HepG2 (cell line): ENCODE data around the gene AQP7. TPM values are rescaled to one million over a fixed set of nuclear protein-coding genes. Genes with fewer than 3 reads are reported as not detected.

Source experiments
- ADNP ChIP-seq: sonication (generic); formaldehyde crosslinking; IDR thresholded peaks from 2 replicates; pipeline ENCODE4 v1.4.0; 2020; ENCODE audit warnings: missing genetic modification reagents
- ELF4 ChIP-seq: sonication (generic); formaldehyde crosslinking; IDR thresholded peaks from 2 replicates; pipeline ENCODE4 v1.5.0; 2020; ENCODE audit warnings: missing genetic modification reagents, mild to moderate bottlenecking, moderate library complexity, borderline replicate concordance
- GABPB1 ChIP-seq: IDR thresholded peaks from 2 replicates; pipeline ENCODE4 v1.6.1; 2016; ENCODE audit warnings: mild to moderate bottlenecking, missing genetic modification reagents, moderate library complexity, missing compliant biosample characterization
- NAIF1 ChIP-seq: sonication (generic); formaldehyde crosslinking; IDR thresholded peaks from 2 replicates; pipeline ENCODE4 v1.5.0; 2020; ENCODE audit warnings: mild to moderate bottlenecking, missing genetic modification reagents, borderline replicate concordance
- NCOA2 ChIP-seq: sonication (generic); formaldehyde crosslinking; IDR thresholded peaks from 2 replicates; pipeline ENCODE4 v1.8.0; 2022; ENCODE audit warnings: inconsistent platforms
- PRPF4 ChIP-seq: fragments of 200-400 bp; formaldehyde crosslinking; IDR thresholded peaks from 2 replicates; pipeline ENCODE4 v1.6.1; 2016; ENCODE audit warnings: low read length, low read depth; ENCODE audit not compliant: poor library complexity, severe bottlenecking
- SATB2 ChIP-seq: sonication (generic); formaldehyde crosslinking; IDR thresholded peaks from 2 replicates; pipeline ENCODE4 v1.5.0; 2020; ENCODE audit warnings: missing genetic modification reagents
- SRSF9 ChIP-seq: fragments of 200-400 bp; formaldehyde crosslinking; IDR thresholded peaks from 2 replicates; pipeline ENCODE4 v1.6.1; 2018; ENCODE audit warnings: borderline replicate concordance, mild to moderate bottlenecking, low read depth, low read length; ENCODE audit not compliant: insufficient read depth, poor library complexity, severe bottlenecking
- TEAD3 ChIP-seq: optimal IDR thresholded peaks from 2 replicates; pipeline ENCODE3; 2016; ENCODE audit warnings: borderline replicate concordance
- TFAP4 ChIP-seq: sonication (generic); IDR thresholded peaks from 2 replicates; pipeline ENCODE4 v1.6.1; 2016; ENCODE audit warnings: low read depth, borderline replicate concordance
- ZNF121 ChIP-seq: sonication (generic); formaldehyde crosslinking; IDR thresholded peaks from 2 replicates; pipeline ENCODE4 v1.5.0; 2020; ENCODE audit warnings: mild to moderate bottlenecking, missing genetic modification reagents
- ZNF24 ChIP-seq: fragments of 450-650 bp; IDR thresholded peaks from 2 replicates; pipeline ENCODE4 v1.6.1; 2017; ENCODE audit warnings: antibody characterized with exemption, mild to moderate bottlenecking
- ZNF556 ChIP-seq: sonication (generic); formaldehyde crosslinking; IDR thresholded peaks from 2 replicates; pipeline ENCODE4 v1.4.0; 2020; ENCODE audit warnings: mild to moderate bottlenecking, missing genetic modification reagents, borderline replicate concordance
- ZNF660 ChIP-seq: sonication (generic); formaldehyde crosslinking; IDR thresholded peaks from 2 replicates; pipeline ENCODE4 v1.5.1; 2020; ENCODE audit warnings: mild to moderate bottlenecking, low read depth, missing genetic modification reagents, borderline replicate concordance
- ZNF776 ChIP-seq: sonication (generic); formaldehyde crosslinking; IDR thresholded peaks from 2 replicates; pipeline ENCODE4 v1.4.0; 2020; ENCODE audit warnings: mild to moderate bottlenecking, missing genetic modification reagents
- ZNF879 ChIP-seq: sonication (generic); formaldehyde crosslinking; IDR thresholded peaks from 2 replicates; pipeline ENCODE4 v1.8.1; 2023; ENCODE audit warnings: missing genetic modification reagents
- polyA plus RNA-seq, 8 experiments: library from polyadenylated mRNA; depleted of rRNA in 3 of 8; stranded (reverse) in 7 of 8; unstranded in 1 of 8; fragments of >200 nt; fragmentation: Illumina TruSeq in 4 of 8; extraction: Trizol in 4 of 8; gene quantifications; 2 replicates each; pipeline versions ENCODE4 v1.2.1 to v1.2.3, GENCODE V29; 2011 to 2016; ENCODE audit warnings: low read depth in 4 of 8, missing spikeins in 1 of 8, mixed read lengths in 1 of 8; ENCODE audit not compliant: insufficient read depth in 1 of 8
- total RNA-seq, 5 experiments: library from RNA; depleted of rRNA; stranded (reverse); fragments of >200 nt; fragmentation: Illumina TruSeq; extraction: Trizol; gene quantifications; 2 replicates each; pipeline ENCODE4 v1.2.3, GENCODE V29; 2016; ENCODE audit warnings: low read depth in 1 of 5
- TF ChIP-seq, protein P1 (sequence below): sonication (generic); formaldehyde crosslinking; IDR thresholded peaks from 2 replicates; pipeline ENCODE4 v1.5.1; 2020; ENCODE audit warnings: mild to moderate bottlenecking, missing genetic modification reagents, moderate library complexity
- TF ChIP-seq, protein P2 (sequence below): sonication (generic); formaldehyde crosslinking; conservative IDR thresholded peaks from 2 replicates; pipeline ENCODE4 v1.4.0; 2020; ENCODE audit warnings: missing genetic modification reagents
- TF ChIP-seq, protein P3 (sequence below): sonication (generic); formaldehyde crosslinking; IDR thresholded peaks from 2 replicates; pipeline ENCODE4 v1.5.1; 2020; ENCODE audit warnings: mild to moderate bottlenecking, moderate library complexity, missing genetic modification reagents
- TF ChIP-seq, protein P4 (sequence below): sonication (generic); formaldehyde crosslinking; IDR thresholded peaks from 2 replicates; pipeline ENCODE4 v1.9.0; 2021; ENCODE audit warnings: missing genetic modification reagents, borderline replicate concordance

The AQP7 gene
- total and polyA plus RNA-seq, 2 of the 13 experiments (the other 11 are each of a cell fraction or from before 2014, with no cell fraction given): 1.9 to 2.1 TPM

GRCh38 chr9:33381231-33381791, 21.1 kb downstream of the AQP7 start (continued):
- TF ChIP-seq, protein P1, sequence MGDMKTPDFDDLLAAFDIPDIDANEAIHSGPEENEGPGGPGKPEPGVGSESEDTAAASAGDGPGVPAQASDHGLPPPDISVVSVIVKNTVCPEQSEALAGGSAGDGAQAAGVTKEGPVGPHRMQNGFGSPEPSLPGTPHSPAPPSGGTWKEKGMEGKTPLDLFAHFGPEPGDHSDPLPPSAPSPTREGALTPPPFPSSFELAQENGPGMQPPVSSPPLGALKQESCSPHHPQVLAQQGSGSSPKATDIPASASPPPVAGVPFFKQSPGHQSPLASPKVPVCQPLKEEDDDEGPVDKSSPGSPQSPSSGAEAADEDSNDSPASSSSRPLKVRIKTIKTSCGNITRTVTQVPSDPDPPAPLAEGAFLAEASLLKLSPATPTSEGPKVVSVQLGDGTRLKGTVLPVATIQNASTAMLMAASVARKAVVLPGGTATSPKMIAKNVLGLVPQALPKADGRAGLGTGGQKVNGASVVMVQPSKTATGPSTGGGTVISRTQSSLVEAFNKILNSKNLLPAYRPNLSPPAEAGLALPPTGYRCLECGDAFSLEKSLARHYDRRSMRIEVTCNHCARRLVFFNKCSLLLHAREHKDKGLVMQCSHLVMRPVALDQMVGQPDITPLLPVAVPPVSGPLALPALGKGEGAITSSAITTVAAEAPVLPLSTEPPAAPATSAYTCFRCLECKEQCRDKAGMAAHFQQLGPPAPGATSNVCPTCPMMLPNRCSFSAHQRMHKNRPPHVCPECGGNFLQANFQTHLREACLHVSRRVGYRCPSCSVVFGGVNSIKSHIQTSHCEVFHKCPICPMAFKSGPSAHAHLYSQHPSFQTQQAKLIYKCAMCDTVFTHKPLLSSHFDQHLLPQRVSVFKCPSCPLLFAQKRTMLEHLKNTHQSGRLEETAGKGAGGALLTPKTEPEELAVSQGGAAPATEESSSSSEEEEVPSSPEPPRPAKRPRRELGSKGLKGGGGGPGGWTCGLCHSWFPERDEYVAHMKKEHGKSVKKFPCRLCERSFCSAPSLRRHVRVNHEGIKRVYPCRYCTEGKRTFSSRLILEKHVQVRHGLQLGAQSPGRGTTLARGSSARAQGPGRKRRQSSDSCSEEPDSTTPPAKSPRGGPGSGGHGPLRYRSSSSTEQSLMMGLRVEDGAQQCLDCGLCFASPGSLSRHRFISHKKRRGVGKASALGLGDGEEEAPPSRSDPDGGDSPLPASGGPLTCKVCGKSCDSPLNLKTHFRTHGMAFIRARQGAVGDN (CRISPR knock-in tag): peak; percentile 41; the same call in 1 of the 2 replicates
- no peak for TF ChIP-seq ZNF776
- TF ChIP-seq SRSF9: no peak
- TF ChIP-seq, protein P2, sequence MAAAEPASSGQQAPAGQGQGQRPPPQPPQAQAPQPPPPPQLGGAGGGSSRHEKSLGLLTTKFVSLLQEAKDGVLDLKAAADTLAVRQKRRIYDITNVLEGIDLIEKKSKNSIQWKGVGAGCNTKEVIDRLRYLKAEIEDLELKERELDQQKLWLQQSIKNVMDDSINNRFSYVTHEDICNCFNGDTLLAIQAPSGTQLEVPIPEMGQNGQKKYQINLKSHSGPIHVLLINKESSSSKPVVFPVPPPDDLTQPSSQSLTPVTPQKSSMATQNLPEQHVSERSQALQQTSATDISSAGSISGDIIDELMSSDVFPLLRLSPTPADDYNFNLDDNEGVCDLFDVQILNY (CRISPR knock-in tag): no peak
- TF ChIP-seq GABPB1 (CRISPR knock-in tag): no peak
- TF ChIP-seq ZNF556 (CRISPR knock-in tag): no peak
- no peak for TF ChIP-seq ELF4 (CRISPR knock-in tag)
- no peak for TF ChIP-seq NAIF1 (CRISPR knock-in tag)
- no peak for TF ChIP-seq ZNF879
- no peak for TF ChIP-seq SATB2 (CRISPR knock-in tag)
- TF ChIP-seq NCOA2: no peak
- peak; percentile 62 for TF ChIP-seq TEAD3 (CRISPR knock-in tag)
- TF ChIP-seq ZNF121 (CRISPR knock-in tag): no peak
- TF ChIP-seq TFAP4: peak; percentile 23; the same call in 1 of the 2 replicates
- TF ChIP-seq ADNP (CRISPR knock-in tag): no peak
- no peak for TF ChIP-seq PRPF4
- no peak for TF ChIP-seq ZNF24
- TF ChIP-seq, protein P3, sequence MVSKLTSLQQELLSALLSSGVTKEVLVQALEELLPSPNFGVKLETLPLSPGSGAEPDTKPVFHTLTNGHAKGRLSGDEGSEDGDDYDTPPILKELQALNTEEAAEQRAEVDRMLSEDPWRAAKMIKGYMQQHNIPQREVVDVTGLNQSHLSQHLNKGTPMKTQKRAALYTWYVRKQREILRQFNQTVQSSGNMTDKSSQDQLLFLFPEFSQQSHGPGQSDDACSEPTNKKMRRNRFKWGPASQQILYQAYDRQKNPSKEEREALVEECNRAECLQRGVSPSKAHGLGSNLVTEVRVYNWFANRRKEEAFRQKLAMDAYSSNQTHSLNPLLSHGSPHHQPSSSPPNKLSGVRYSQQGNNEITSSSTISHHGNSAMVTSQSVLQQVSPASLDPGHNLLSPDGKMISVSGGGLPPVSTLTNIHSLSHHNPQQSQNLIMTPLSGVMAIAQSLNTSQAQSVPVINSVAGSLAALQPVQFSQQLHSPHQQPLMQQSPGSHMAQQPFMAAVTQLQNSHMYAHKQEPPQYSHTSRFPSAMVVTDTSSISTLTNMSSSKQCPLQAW (CRISPR knock-in tag): no peak
- TF ChIP-seq, protein P4, sequence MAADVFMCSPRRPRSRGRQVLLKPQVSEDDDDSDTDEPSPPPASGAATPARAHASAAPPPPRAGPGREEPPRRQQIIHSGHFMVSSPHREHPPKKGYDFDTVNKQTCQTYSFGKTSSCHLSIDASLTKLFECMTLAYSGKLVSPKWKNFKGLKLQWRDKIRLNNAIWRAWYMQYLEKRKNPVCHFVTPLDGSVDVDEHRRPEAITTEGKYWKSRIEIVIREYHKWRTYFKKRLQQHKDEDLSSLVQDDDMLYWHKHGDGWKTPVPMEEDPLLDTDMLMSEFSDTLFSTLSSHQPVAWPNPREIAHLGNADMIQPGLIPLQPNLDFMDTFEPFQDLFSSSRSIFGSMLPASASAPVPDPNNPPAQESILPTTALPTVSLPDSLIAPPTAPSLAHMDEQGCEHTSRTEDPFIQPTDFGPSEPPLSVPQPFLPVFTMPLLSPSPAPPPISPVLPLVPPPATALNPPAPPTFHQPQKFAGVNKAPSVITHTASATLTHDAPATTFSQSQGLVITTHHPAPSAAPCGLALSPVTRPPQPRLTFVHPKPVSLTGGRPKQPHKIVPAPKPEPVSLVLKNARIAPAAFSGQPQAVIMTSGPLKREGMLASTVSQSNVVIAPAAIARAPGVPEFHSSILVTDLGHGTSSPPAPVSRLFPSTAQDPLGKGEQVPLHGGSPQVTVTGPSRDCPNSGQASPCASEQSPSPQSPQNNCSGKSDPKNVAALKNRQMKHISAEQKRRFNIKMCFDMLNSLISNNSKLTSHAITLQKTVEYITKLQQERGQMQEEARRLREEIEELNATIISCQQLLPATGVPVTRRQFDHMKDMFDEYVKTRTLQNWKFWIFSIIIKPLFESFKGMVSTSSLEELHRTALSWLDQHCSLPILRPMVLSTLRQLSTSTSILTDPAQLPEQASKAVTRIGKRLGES (CRISPR knock-in tag): no peak
- no peak for TF ChIP-seq ZNF660 (CRISPR knock-in tag)
